Measurements from ENCODE around the gene OR6F1.

DNA sequence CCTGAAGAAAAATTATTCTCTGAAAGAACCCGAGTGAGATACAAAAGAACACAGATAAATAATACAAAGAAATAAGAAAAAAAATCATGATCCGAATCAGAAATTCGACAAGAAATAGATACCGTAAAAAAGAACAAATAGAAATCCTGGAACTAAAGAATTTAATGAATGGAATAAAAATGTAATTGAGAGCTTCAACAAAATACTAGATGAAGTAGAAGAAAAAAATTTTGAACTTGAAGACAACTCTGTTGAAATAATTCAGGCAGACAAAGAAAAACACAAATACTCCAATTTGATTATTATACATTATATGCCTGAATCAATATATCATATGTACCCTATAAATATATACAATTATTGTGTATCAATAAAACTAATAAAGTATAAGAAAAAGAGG is 4.8 kb upstream of the OR6F1 start:
- no peak for TF ChIP-seq CTCF (IDR thresholded peaks at IDR 0.05)
- no peak for TF ChIP-seq EP300 (IDR thresholded peaks at IDR 0.05)

Measured in tibial nerve (tissue), 4 donors.